Embryonic facial prominence (tissue), 1 donor: ENCODE results near the gene MAPK8IP3.

Experiments used
- DNase-seq: peaks from one replicate; pipeline ENCODE4 v3.0.0-alpha.2; 2016; ENCODE audit errors: extremely low spot score

Gene MAPK8IP3

GRCh38 chr16:1705688-1706385 lies at the start of gene MAPK8IP3:
Gene MAPK8IP3 (plus strand): TSS chr16:1706195. CDS start chr16:1706340, 145 bp downstream.
- peak; percentile 70 for DNase-seq

GRCh38 chr16:1656808-1657617 lies 49.0 kb upstream of the MAPK8IP3 start:
- DNase-seq: no peak

- DNase-seq: no peak
Measured at GRCh38 chr16:1657841-1658240, 48.2 kb upstream of the MAPK8IP3 start.

GRCh38 chr16:1659031-1659430 lies 47.0 kb upstream of the MAPK8IP3 start:
- no peak for DNase-seq

- no peak for DNase-seq
Measured at GRCh38 chr16:1661826-1662225, 44.2 kb upstream of the MAPK8IP3 start.

- no peak for DNase-seq
Measured at GRCh38 chr16:1662543-1662942, 43.5 kb upstream of the MAPK8IP3 start.

- no peak for DNase-seq
Measured at GRCh38 chr16:1665829-1666228, 40.2 kb upstream of the MAPK8IP3 start.

- DNase-seq: no peak
Measured at GRCh38 chr16:1666316-1666715, 39.7 kb upstream of the MAPK8IP3 start.

- no peak for DNase-seq
Measured at GRCh38 chr16:1667271-1667670, 38.7 kb upstream of the MAPK8IP3 start.

GRCh38 chr16:1667916-1668315 lies 38.1 kb upstream of the MAPK8IP3 start:
- no peak for DNase-seq

- DNase-seq: no peak
Measured at GRCh38 chr16:1668612-1669319, 37.2 kb upstream of the MAPK8IP3 start.

GRCh38 chr16:1669698-1670097 lies 36.3 kb upstream of the MAPK8IP3 start:
- DNase-seq: no peak

- no peak for DNase-seq
Measured at GRCh38 chr16:1670371-1670770, 35.6 kb upstream of the MAPK8IP3 start.

GRCh38 chr16:1670866-1671265 lies 35.1 kb upstream of the MAPK8IP3 start:
- no peak for DNase-seq

GRCh38 chr16:1673424-1674151 lies 32.4 kb upstream of the MAPK8IP3 start:
- DNase-seq: no peak

GRCh38 chr16:1674306-1674705 lies 31.7 kb upstream of the MAPK8IP3 start:
- DNase-seq: no peak

GRCh38 chr16:1674751-1675664 lies 31.0 kb upstream of the MAPK8IP3 start:
- DNase-seq: no peak

- DNase-seq: no peak
Measured at GRCh38 chr16:1676661-1677060, 29.3 kb upstream of the MAPK8IP3 start.

- DNase-seq: no peak
Measured at GRCh38 chr16:1677339-1677738, 28.7 kb upstream of the MAPK8IP3 start.

GRCh38 chr16:1677942-1678499 lies 28.0 kb upstream of the MAPK8IP3 start, which contains the start of gene JPT2:
Gene JPT2 (plus strand): TSS chr16:1678279. CDS start chr16:1678313, 34 bp downstream.
- peak; percentile 86 for DNase-seq
